DOHH2 (cell line): ENCODE data around the gene NCKAP5.

Source experiments
- CTCF ChIP-seq: fragments of 200-600 bp; sonication (generic); IDR thresholded peaks from one replicate; pipeline ENCODE4 v1.5.1; 2014; ENCODE audit warnings: antibody characterized with exemption, mild to moderate bottlenecking, low read depth, low read length; ENCODE audit not compliant: poor library complexity, severe bottlenecking
- EZH2phosphoT487 ChIP-seq: fragments of 200-600 bp; sonication (generic); IDR thresholded peaks from 2 replicates; pipeline ENCODE4 v1.6.1; 2017; ENCODE audit warnings: borderline replicate concordance, mild to moderate bottlenecking, antibody characterized with exemption, low read length, moderate library complexity, mixed read lengths

DNA sequence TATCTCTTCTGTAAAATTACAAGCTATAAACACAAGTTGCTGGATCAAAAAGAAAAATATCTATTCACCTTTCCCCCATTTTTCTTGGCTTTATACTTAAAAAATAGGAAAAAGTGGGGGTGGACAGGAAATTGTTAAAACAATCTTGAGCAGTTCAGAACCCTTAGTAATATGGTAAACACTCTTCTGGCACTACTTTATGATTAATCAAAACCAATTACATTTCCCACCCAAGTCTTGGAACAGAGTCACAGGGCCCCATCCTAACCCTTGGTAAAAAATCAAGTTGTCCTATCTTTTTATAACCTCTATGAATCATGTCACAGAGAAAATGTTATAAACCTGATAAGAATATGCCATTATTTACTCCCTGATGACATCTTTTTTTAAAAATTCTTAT lies 570.0 kb downstream of the NCKAP5 start:
- TF ChIP-seq CTCF = no peak
- no peak for TF ChIP-seq EZH2phosphoT487
